Brain microvascular endothelial cell (primary cell): ENCODE results near the gene KRTAP7-1.

Experiments
- DNase-seq: peaks from one replicate; pipeline ENCODE4 v3.0.0-alpha.2; 2020
- H3K27ac ChIP-seq: fragments of 250-450 bp; sonication (Bioruptor Pico); 2 replicates; pipeline ENCODE4 v1.5.1; 2020; ENCODE audit warnings: mild to moderate bottlenecking, moderate library complexity
- H3K27me3 ChIP-seq: fragments of 250-450 bp; sonication (Bioruptor Pico); replicated peaks from 2 replicates; pipeline ENCODE4 v1.5.1; 2020; ENCODE audit warnings: mild to moderate bottlenecking
- H3K36me3 ChIP-seq: fragments of 250-450 bp; sonication (Bioruptor Pico); replicated peaks from 2 replicates; pipeline ENCODE4 v1.5.1; 2020; ENCODE audit warnings: mild to moderate bottlenecking
- H3K4me3 ChIP-seq: 2 replicates; pipeline ENCODE4 v1.5.1; 2011; ENCODE audit warnings: low read depth, mild to moderate bottlenecking, control low read depth, low read length, moderate library complexity
- CTCF ChIP-seq: IDR thresholded peaks from 2 replicates; pipeline ENCODE4 v1.5.1; 2011; ENCODE audit warnings: low read depth, mild to moderate bottlenecking, moderate library complexity, low read length, control low read depth, inconsistent platforms; ENCODE audit errors: missing control alignments
- in situ Hi-C: cut with HindIII; loops from 2 replicates; pipeline ENCODE4 v1.10.0; 2017; ENCODE audit warnings: low sequenced_read_pairs, low pct_ligation_motif_present

KRTAP7-1 gene, protein sequence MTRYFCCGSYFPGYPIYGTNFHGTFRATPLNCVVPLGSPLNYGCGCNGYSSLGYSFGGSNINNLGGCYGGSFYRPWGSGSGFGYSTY

GRCh38 chr21:30829659-30830058 is at the start of gene KRTAP7-1:
TSS of gene KRTAP7-1 (minus strand) at chr21:30829759. CDS start at chr21:30829698, 61 bp downstream.
- no peak for TF ChIP-seq CTCF
- DNase-seq, result no peak

GRCh38 chr21:30874526-30874925 is 45.0 kb upstream of the KRTAP7-1 start:
- Histone ChIP-seq H3K27me3 (no peaks in the 10 kb centered on the region), H3K4me3 (no peak overlapping the region), H3K27ac (no peak overlapping the region), H3K36me3 (no peaks in the 10 kb centered on the region)
- no peak for TF ChIP-seq CTCF
- DNase-seq, result no peak
- in situ Hi-C loops, result no loop called here

More at GRCh38 chr21:30829659-30830058, at the start of gene KRTAP7-1:
- H3K36me3 ChIP-seq, result no peaks in the 10 kb centered on the region
- H3K27ac ChIP-seq, result no peak within 1 kb of the TSS
- no peak within 1 kb of the TSS for H3K4me3 ChIP-seq
- in situ Hi-C loops, result no loop called here
- H3K27me3 ChIP-seq, result no peaks in the 10 kb centered on the region

DNA sequence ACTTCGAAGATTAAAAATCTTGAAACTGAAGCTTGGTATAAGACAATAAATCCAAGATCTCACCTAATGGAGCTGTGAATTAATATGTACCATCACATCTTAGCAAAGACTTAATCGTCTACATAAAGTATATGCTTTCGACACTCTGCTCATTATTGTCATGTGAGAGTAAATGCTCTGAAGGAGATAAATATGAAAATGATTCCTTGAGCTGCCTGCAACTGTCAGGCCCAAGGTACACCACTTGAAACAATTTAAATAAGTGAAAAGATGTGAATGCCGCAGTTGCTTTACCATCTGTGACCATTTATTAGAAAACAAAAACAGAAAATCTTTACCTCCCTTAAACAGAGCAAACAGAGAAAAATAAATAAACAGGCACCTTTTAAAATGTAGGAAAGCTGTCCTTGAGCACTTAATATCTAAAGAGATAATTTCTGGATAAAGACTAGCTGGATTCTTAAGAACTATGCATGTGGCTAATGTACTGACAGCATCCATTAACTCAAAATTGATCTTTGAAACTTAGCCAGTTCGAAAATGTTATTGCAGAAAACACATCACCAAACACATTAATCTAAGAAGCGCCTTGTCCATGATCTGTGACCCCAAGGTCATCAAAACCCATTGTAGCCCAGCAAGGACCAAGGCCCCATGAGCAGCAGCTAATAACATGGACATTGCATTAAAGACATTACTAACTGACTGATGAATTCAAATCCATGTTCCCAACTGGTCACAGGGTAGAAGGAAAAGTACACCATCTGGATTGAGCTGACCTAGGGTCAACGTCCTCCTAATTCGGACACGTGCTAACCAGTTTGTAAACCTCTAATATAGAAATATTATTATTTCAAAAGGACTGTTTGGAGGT is 18.3 kb upstream of the KRTAP7-1 start:
- no peak overlapping the region for H3K4me3 ChIP-seq
- H3K36me3 ChIP-seq, result no peaks in the 10 kb centered on the region
- DNase-seq, result no peak
- H3K27me3 ChIP-seq, result no peaks in the 10 kb centered on the region
- in situ Hi-C loops, result no loop called here
- no peak for TF ChIP-seq CTCF
- H3K27ac ChIP-seq, result no peak overlapping the region

DNA sequence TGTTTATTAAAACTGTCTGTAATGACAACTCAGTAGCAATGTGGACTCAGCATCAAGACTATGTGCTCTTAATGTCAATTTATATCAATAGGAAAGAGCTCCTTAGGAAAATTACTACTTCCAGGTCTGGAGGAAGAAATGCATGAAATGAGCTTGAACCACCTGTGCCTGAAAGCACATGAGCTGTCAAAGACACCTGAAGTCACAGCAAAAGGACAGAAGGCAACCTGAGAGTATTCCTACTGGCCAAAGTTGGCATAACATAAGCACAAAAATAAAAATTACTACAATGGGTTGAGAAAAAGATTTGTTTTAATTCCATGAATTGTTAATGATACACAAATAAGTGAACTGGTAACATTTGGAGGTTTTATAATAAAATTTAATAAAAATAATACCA is 13.4 kb upstream of the KRTAP7-1 start:
- Histone ChIP-seq H3K27ac (no peak overlapping the region), H3K4me3 (no peak overlapping the region), H3K27me3 (no peaks in the 10 kb centered on the region), H3K36me3 (no peaks in the 10 kb centered on the region)
- no peak for DNase-seq
- no peak for TF ChIP-seq CTCF
- in situ Hi-C loops, result no loop called here

GRCh38 chr21:30839304-30839703 is 9.7 kb upstream of the KRTAP7-1 start:
- Histone ChIP-seq H3K27ac (no peak overlapping the region), H3K27me3 (no peaks in the 10 kb centered on the region), H3K4me3 (no peak overlapping the region), H3K36me3 (no peaks in the 10 kb centered on the region)
- in situ Hi-C loops, result no loop called here
- DNase-seq, result peak; percentile 4
- TF ChIP-seq CTCF, result peak; percentile 45
